K562 (cell line): ENCODE results near the gene CRHR1. TPM values are rescaled to one million over a fixed set of nuclear protein-coding genes. Genes with fewer than 3 reads are reported as not detected.

Source experiments
- ATAC-seq: fragments of 200-7000 bp; cut with Tn5 transposase; 3 replicates; pipeline ENCODE4 v1.9.1; 2020; ENCODE audit warnings: moderate library complexity
- BruUV-seq: library from RNA; stranded (reverse); fragments of 400-500 nt; replicated peaks from 2 replicates; lab custom pipeline; 2021; lab: Mats Ljungman, UMichigan
- CTCF ChIA-PET: fragments of 300-600 bp; formaldehyde crosslinking; extraction: SDS; loops from one replicate; lab custom pipeline; 2021; ENCODE audit warnings: low intra/inter-chr PET ratio; lab: Yijun Ruan, JAX
- POLR2A ChIA-PET: fragments of 300-600, 350-650 bp; sonication (Branson Sonifier 250); formaldehyde crosslinking; extraction: SDS; loops from one replicate; lab custom pipeline; 2021; ENCODE audit warnings: antibody characterized with exemption, inconsistent platforms; lab: Yijun Ruan, JAX
- DNase-seq, 4 experiments: peaks; one replicate each; pipeline versions ENCODE4 v3.0.0 to v3.0.0-alpha.2; 2011 to 2018; ENCODE audit warnings: low spot score in 3 of 4, mixed read lengths in 3 of 4; ENCODE audit errors: extremely low read depth in 1 of 4
- FAIRE-seq: peaks from 2 replicates; lab custom pipeline; 2011; peaks lifted over from hg19 to GRCh38; lab: Jason Lieb, UNC
- H2AFZ ChIP-seq: 2 replicates; pipeline ENCODE4 v1.6.0; 2011; ENCODE audit warnings: low read depth, low read length, control low read depth, inconsistent platforms
- H3K27ac ChIP-seq: fragments of 200-600 bp; 3 replicates; pipeline ENCODE4 v1.8.0; 2011; ENCODE audit warnings: low read depth, mild to moderate bottlenecking, control low read depth, inconsistent platforms, low read length, moderate library complexity, mixed read lengths; ENCODE audit errors: extremely low read depth
- H3K27me3 ChIP-seq, 2 experiments: fragments of 300-600 bp in 1 of 2; 2 replicates in 1 of 2; 3 replicates in 1 of 2; pipeline versions ENCODE4 v1.6.0 to v1.8.0; 2011; ENCODE audit warnings: inconsistent platforms in 2 of 2, low read length in 2 of 2, mild to moderate bottlenecking in 1 of 2, mixed read lengths in 1 of 2, moderate library complexity in 1 of 2; ENCODE audit not compliant: control insufficient read depth in 2 of 2, insufficient read depth in 2 of 2
- H3K36me3 ChIP-seq: fragments of 300-600 bp; 3 replicates; pipeline ENCODE4 v1.8.0; 2011; ENCODE audit warnings: mild to moderate bottlenecking, low read length, inconsistent platforms; ENCODE audit not compliant: control insufficient read depth, insufficient read depth
- H3K4me1 ChIP-seq, 2 experiments: fragments of 200-600 bp in 1 of 2; replicated peaks in 1 of 2; 2 replicates in 1 of 2; 3 replicates in 1 of 2; pipeline versions ENCODE4 v1.5.1 to v1.8.0; 2011; ENCODE audit warnings: inconsistent platforms in 2 of 2, low read length in 2 of 2, mild to moderate bottlenecking in 1 of 2, mixed read lengths in 1 of 2, moderate library complexity in 1 of 2; ENCODE audit not compliant: control insufficient read depth in 2 of 2, insufficient read depth in 2 of 2
- H3K4me2 ChIP-seq: 2 replicates; pipeline ENCODE4 v1.6.1; 2011; ENCODE audit warnings: low read length, control low read depth, inconsistent platforms, mixed read lengths; ENCODE audit not compliant: insufficient read depth
- H3K4me3 ChIP-seq: fragments of 200-600 bp; sonication (generic), shearing (Covaris generic); 2 replicates; pipeline ENCODE4 v1.5.1; 2016; ENCODE audit warnings: control low read depth, inconsistent platforms
- H3K79me2 ChIP-seq: fragments of 200-600 bp; 3 replicates; pipeline ENCODE4 v1.8.0; 2011; ENCODE audit warnings: low read length, inconsistent platforms; ENCODE audit not compliant: control insufficient read depth, insufficient read depth
- H3K9ac ChIP-seq, 2 experiments: 2 replicates each; pipeline versions ENCODE4 v1.6.0 to v1.6.1; 2011; ENCODE audit warnings: low read depth in 2 of 2, low read length in 2 of 2, control low read depth in 1 of 2, inconsistent platforms in 1 of 2, mild to moderate bottlenecking in 1 of 2, mixed read lengths in 1 of 2; ENCODE audit not compliant: insufficient read depth in 1 of 2
- H3K9me1 ChIP-seq: one replicate; pipeline ENCODE4 v1.6.0; 2011; ENCODE audit warnings: inconsistent platforms, mild to moderate bottlenecking, low read length, moderate library complexity; ENCODE audit not compliant: control insufficient read depth, insufficient read depth
- H3K9me3 ChIP-seq: replicated peaks from 2 replicates; pipeline ENCODE4 v1.5.1; 2011; ENCODE audit warnings: low read depth, low read length, inconsistent platforms; ENCODE audit not compliant: control insufficient read depth, insufficient read depth
- H4K20me1 ChIP-seq: replicated peaks from 2 replicates; pipeline ENCODE4 v1.6.1; 2011; ENCODE audit warnings: low read length, inconsistent platforms, mixed read lengths; ENCODE audit not compliant: control insufficient read depth, insufficient read depth
- BRD9 ChIP-seq: fragments of 450-650 bp; IDR thresholded peaks from 2 replicates; pipeline ENCODE4 v1.6.1; 2018; ENCODE audit warnings: low read depth; ENCODE audit not compliant: partially characterized antibody
- BRF1 ChIP-seq: IDR thresholded peaks from 3 replicates; pipeline ENCODE4 v1.6.1; 2011; ENCODE audit warnings: borderline replicate concordance, mild to moderate bottlenecking; ENCODE audit not compliant: insufficient read length; ENCODE audit errors: extremely low read depth
- DPF2 ChIP-seq: fragments of 450-650 bp; IDR thresholded peaks from 2 replicates; pipeline ENCODE4 v1.6.1; 2016
- FOS ChIP-seq: IDR thresholded peaks from 3 replicates; pipeline ENCODE4 v1.6.1; 2011; ENCODE audit not compliant: insufficient read length; ENCODE audit errors: extremely low read depth
- RBM25 ChIP-seq: fragments of 200-400 bp; formaldehyde crosslinking; IDR thresholded peaks from 2 replicates; pipeline ENCODE4 v1.6.1; 2018; ENCODE audit warnings: low read length, low read depth, moderate library complexity; ENCODE audit not compliant: severe bottlenecking
- ZFP36 ChIP-seq: fragments of 150-350 bp; IDR thresholded peaks from 2 replicates; pipeline ENCODE4 v1.6.1; 2018; ENCODE audit warnings: low read length, low read depth; ENCODE audit not compliant: partially characterized antibody
- ZSCAN29 ChIP-seq: fragments of 450-650 bp; IDR thresholded peaks from 2 replicates; pipeline ENCODE4 v1.6.1; 2017
- ZSCAN32 ChIP-seq: fragments of 450-650 bp; formaldehyde crosslinking; IDR thresholded peaks from 2 replicates; pipeline ENCODE4 v1.4.0; 2020; ENCODE audit warnings: mild to moderate bottlenecking, moderate library complexity
- WGBS: fragments of 100-300 bp; shearing (Covaris generic); methylation state at CpG from one replicate; pipeline ENCODE4 v1.1.6; 2016; ENCODE audit warnings: low coverage, mixed read lengths; ENCODE audit not compliant: insufficient coverage; ENCODE audit errors: missing lambda C conversion rate; 5-methylcytosine and 5-hydroxymethylcytosine counted together
- in situ Hi-C: fragments of 300-500 bp; cut with MboI; formaldehyde crosslinking; loops from 4 replicates; pipeline ENCODE4 v1.15.0; 2018; ENCODE audit warnings: inconsistent platforms, mixed read lengths
- intact Hi-C: fragments of 100-400 bp; cut with micrococcal nuclease; formaldehyde crosslinking; loops from 2 replicates; pipeline ENCODE4 v1.14.2; 2022
- polyA plus RNA-seq, 8 experiments: library from polyadenylated mRNA; depleted of rRNA in 4 of 8; stranded (reverse) in 5 of 8; unstranded in 3 of 8; fragments of >200 nt; fragmentation: Nextera tagmentation in 2 of 8; fragmentation: Illumina TruSeq in 1 of 8; extraction: Ambion mirVana in 2 of 8; extraction: Trizol in 1 of 8; gene quantifications; 2 replicates each; pipeline versions ENCODE4 v1.2.1 to v1.2.3, GENCODE V29; 2011 to 2014; ENCODE audit warnings: inconsistent platforms in 1 of 8, missing spikeins in 1 of 8
- total RNA-seq, 7 experiments: library from RNA; depleted of rRNA in 6 of 7; stranded (reverse); fragments of >200 nt in 6 of 7; fragmentation: Illumina TruSeq in 2 of 7; extraction: Trizol in 2 of 7; gene quantifications; 2 replicates each; pipeline versions ENCODE4 v1.2.1 to v1.2.3, GENCODE V29; 2011 to 2021; ENCODE audit warnings: low replicate concordance in 1 of 7

Gene CRHR1
- total and polyA plus RNA-seq, 9 of the 15 experiments (the other 6 are each of a cell fraction or from before 2014, with no cell fraction given): 0.05 TPM; not detected in 8

- ChIA-PET CTCF (no interaction called here), POLR2A (no interaction called here)
- BruUV-seq: no TSS peak
- H3K27me3 ChIP-seq: peaks cover 48 to 78% of the 10 kb centered on the region in 2 experiments
- no peak overlapping the region for H3K4me2 ChIP-seq
- TF ChIP-seq BRD9 (no peak), ZSCAN32 (CRISPR knock-in tag) (no peak), ZFP36 (peak; percentile 59), FOS (no peak), RBM25 (peak; percentile 62), ZSCAN29 (no peak), DPF2 (no peak)
- TF ChIP-seq, all 486 proteins: peak for 2
- H3K79me2 ChIP-seq: no peaks in the 10 kb centered on the region
- H3K4me3 ChIP-seq: no peak overlapping the region
- in situ Hi-C loops (no loop called here), intact Hi-C loops (no loop called here)
- no peak overlapping the region for H3K27ac ChIP-seq
- WGBS: 11% methylated on average over 2 of the region's 3 CpGs
- no peaks in the 10 kb centered on the region for H3K9me1 ChIP-seq
- no peak for FAIRE-seq
- no peaks in the 10 kb centered on the region for H3K9me3 ChIP-seq
- peaks cover 15% of the 10 kb centered on the region for H4K20me1 ChIP-seq
- H2AFZ ChIP-seq: no peak overlapping the region
- no peaks in the 10 kb centered on the region for H3K36me3 ChIP-seq
- ATAC-seq: no peak
- H3K9ac ChIP-seq: no peak overlapping the region
- DNase-seq: no peak
- H3K4me1 ChIP-seq: peaks cover 4 to 24% of the 10 kb centered on the region in 2 experiments; a peak in 4 of 5 replicates
Observed at GRCh38 chr17:45786349-45786748, 2.2 kb downstream of the CRHR1 start.

- no peak overlapping the region for H2AFZ ChIP-seq
- peaks cover 15% of the 10 kb centered on the region for H4K20me1 ChIP-seq
- intact Hi-C loops (no loop called here), in situ Hi-C loops (no loop called here)
- peaks cover 48 to 78% of the 10 kb centered on the region in 2 experiments for H3K27me3 ChIP-seq
- H3K9me3 ChIP-seq: no peaks in the 10 kb centered on the region
- ATAC-seq (no peak), DNase-seq (no peak), FAIRE-seq (no peak)
- ChIA-PET POLR2A (interaction anchor here (0.8 to 1.0 kb wide), 2 partner anchors 9 to 16 kb away, joined by 3 to 4 read pairs; no protein-coding TSS in a partner anchor), CTCF (no interaction called here)
- no TSS peak for BruUV-seq
- H3K4me1 ChIP-seq: peaks cover 4 to 24% of the 10 kb centered on the region in 2 experiments; a peak in 4 of 5 replicates
- no peak overlapping the region for H3K4me2 ChIP-seq
- no peak for TF ChIP-seq BRF1
- H3K9ac ChIP-seq: no peak overlapping the region
- H3K36me3 ChIP-seq: no peaks in the 10 kb centered on the region
- H3K4me3 ChIP-seq: no peak overlapping the region
- no peaks in the 10 kb centered on the region for H3K9me1 ChIP-seq
- WGBS: 0% methylated on average over 3 of the region's 3 CpGs
- H3K27ac ChIP-seq: no peak overlapping the region
- no peaks in the 10 kb centered on the region for H3K79me2 ChIP-seq
Observed at GRCh38 chr17:45787044-45787443, 2.9 kb downstream of the CRHR1 start.
